Large intestine (tissue), 3 donors: ENCODE results near the gene MB21D2. TPM values are rescaled to one million over a fixed set of nuclear protein-coding genes. Genes with fewer than 3 reads are reported as not detected.
A peak's percentile ranks its signal among the peaks of the same experiment; 100 is the strongest.

Source experiments
- DNase-seq, 2 donors: peaks; one replicate each; pipeline versions ENCODE4 v3.0.0 to v3.0.0-alpha.2; 2013
- H3K27ac ChIP-seq: one replicate; pipeline ENCODE4 v1.5.1; 2013; ENCODE audit warnings: low read length
- H3K27me3 ChIP-seq: 2 replicates; pipeline ENCODE4 v1.6.1; 2013; ENCODE audit warnings: low read length; ENCODE audit not compliant: control insufficient read depth, insufficient read depth
- H3K36me3 ChIP-seq: 2 replicates; pipeline ENCODE4 v1.6.1; 2013; ENCODE audit warnings: low read length; ENCODE audit not compliant: control insufficient read depth, insufficient read depth
- H3K4me1 ChIP-seq: one replicate; pipeline ENCODE4 v1.6.1; 2013; ENCODE audit warnings: low read length; ENCODE audit not compliant: control insufficient read depth, insufficient read depth
- H3K4me3 ChIP-seq: one replicate; pipeline ENCODE4 v1.5.1; 2013; ENCODE audit warnings: low read length
- H3K9me3 ChIP-seq: one replicate; pipeline ENCODE4 v1.6.1; 2013; ENCODE audit warnings: mild to moderate bottlenecking, low read depth, low read length, moderate library complexity; ENCODE audit not compliant: control insufficient read depth
- WGBS: methylation state at CpG from one replicate; pipeline ENCODE4 v1.1.5; 2013; ENCODE audit warnings: low lambda C conversion rate; ENCODE audit not compliant: insufficient coverage; 5-methylcytosine and 5-hydroxymethylcytosine counted together
- polyA plus RNA-seq: library from polyadenylated mRNA; unstranded; fragments of 120-200 nt; gene quantifications from one replicate; pipeline ENCODE4 v1.2.1, GENCODE V29; 2013

MB21D2 gene
- polyA plus RNA-seq, 1 donor = 18.3 TPM

DNA sequence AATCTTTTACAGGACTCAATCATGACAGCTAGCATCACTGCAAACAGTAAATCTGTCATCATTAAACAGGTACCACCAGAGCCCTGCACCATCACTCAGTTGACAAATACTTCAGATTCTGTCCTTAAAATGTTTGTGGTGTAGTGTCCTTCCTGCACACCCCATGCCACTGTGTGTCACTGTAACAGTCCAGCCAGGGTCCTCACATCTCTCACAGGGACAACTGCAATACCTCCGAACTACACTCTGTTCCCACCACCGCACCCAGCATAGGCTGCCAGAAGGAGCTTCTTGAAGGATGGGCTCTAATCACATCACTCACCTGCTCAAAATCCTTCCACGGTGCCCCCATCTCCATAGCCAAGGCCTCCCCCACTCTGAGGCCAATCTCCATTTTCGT is 100.2 kb downstream of the MB21D2 start:
- Histone ChIP-seq H3K9me3 (no peaks in the 10 kb centered on the region), H3K4me3 (no peak overlapping the region), H3K27me3 (no peaks in the 10 kb centered on the region), H3K4me1 (peaks cover 44% of the 10 kb centered on the region), H3K36me3 (no peaks in the 10 kb centered on the region), H3K27ac (peak overlapping the region; percentile 87)
- DNase-seq = no peak
- WGBS = no CpG with 5 or more reads among the region's 4 CpGs

DNA sequence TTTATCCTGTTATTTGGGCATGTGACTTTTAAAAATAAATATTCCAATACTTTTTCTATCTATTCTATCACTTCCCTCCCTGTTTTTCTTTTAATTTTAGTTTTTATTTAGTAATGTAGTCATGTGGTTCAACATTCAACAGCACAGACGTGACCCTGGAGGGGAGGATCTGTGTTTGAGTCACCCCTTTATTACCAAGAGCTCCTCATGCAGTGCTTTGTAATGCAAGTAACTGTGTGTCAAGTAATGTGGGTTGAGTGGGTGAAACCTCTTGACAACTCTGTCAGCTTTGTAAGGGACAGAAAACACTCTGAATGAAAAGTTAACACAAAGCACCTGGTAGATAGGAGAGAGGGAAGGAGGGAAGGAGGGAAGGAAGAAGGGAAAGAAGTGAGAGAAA is 100.6 kb downstream of the MB21D2 start:
- Histone ChIP-seq H3K27me3 (no peaks in the 10 kb centered on the region), H3K36me3 (no peaks in the 10 kb centered on the region), H3K4me3 (no peak overlapping the region), H3K9me3 (no peaks in the 10 kb centered on the region), H3K4me1 (peaks cover 44% of the 10 kb centered on the region), H3K27ac (no peak overlapping the region)
- no peak for DNase-seq
- no CpG with 5 or more reads among the region's 1 CpG for WGBS

DNA sequence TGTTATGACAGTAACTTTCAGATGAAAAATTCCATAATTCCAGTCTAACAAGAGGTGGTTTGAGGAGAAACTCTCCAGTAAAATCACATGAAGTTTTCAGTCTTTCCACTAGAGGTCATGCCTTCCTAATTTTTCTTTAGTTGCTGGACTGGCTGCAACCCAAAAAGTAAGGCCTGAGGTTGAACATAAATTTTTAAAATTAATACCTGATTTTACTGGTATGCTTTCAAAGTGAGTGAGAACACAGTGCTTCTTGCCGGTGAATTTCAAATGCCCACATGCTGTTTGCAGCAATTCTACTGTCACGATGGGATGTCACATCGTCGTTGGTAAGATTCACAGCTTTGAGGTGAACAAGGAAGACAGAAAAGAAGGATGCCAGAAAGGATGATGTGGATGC is 101.3 kb downstream of the MB21D2 start:
- Histone ChIP-seq H3K27me3 (no peaks in the 10 kb centered on the region), H3K9me3 (no peaks in the 10 kb centered on the region), H3K36me3 (no peaks in the 10 kb centered on the region), H3K27ac (no peak overlapping the region), H3K4me3 (no peak overlapping the region), H3K4me1 (peaks cover 39% of the 10 kb centered on the region)
- DNase-seq = peak; percentile 30 to 41
- 85% methylated on average over 4 of the region's 4 CpGs for WGBS

DNA sequence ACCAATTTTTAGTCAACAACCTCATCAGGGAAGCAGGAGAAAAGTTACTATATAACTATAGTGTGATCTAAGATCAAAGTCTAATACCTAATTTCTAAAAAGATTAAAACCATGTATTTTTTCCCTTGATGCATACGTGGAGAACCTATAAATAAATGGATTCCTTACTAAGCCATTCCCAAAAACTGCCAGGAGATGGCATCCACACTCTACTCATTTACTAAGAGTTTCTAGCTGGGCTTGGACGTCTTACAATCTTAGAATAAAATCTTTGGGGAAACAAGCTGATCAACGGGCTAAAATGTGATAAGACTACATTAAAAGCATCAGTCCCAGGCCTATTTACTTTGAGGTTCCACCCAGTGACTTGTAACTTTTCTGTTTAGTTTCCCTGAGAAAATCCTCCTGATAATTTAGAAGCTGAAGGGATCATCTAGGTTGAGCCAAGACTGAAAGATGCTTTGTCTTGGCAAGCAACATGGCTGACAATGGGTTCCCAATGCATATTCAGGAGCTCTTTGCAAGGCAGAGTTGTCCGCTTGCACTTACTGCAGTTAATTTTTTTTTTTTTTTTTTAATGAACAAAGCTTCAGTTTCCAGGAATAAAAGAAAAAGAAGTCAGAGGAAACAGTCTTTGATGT is 104.8 kb downstream of the MB21D2 start:
- 10% methylated on average over 2 of the region's 4 CpGs for WGBS
- Histone ChIP-seq H3K27ac (no peak overlapping the region), H3K9me3 (no peaks in the 10 kb centered on the region), H3K36me3 (no peaks in the 10 kb centered on the region), H3K4me3 (no peak overlapping the region), H3K27me3 (no peaks in the 10 kb centered on the region), H3K4me1 (peaks cover 10% of the 10 kb centered on the region)
- peak; percentile 31 to 45 for DNase-seq

DNA sequence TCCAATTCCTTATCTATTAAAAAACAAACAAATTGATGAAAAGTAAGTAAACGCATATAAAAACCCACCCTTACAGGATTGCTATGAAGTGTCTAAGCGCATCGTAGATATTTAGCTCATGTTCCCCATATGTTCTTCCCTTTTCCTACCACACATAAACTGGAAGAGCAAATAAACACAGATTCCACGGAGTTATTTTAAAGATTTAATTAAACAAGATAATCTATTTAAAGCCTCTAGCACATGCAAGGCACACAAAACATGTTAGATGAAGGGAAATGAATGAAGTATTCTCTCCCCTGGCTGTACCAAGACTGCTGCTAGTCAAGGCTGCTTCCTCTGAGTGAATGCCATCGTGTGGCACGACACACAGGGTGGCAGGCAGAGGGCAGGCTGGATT is 111.9 kb downstream of the MB21D2 start:
- no peak for DNase-seq
- H3K36me3 ChIP-seq = no peaks in the 10 kb centered on the region
- H3K9me3 ChIP-seq = no peaks in the 10 kb centered on the region
- WGBS = 70% methylated on average over 2 of the region's 6 CpGs
- no peaks in the 10 kb centered on the region for H3K4me1 ChIP-seq
- H3K27me3 ChIP-seq = no peaks in the 10 kb centered on the region
- no peak overlapping the region for H3K27ac ChIP-seq
- H3K4me3 ChIP-seq = no peak overlapping the region

DNA sequence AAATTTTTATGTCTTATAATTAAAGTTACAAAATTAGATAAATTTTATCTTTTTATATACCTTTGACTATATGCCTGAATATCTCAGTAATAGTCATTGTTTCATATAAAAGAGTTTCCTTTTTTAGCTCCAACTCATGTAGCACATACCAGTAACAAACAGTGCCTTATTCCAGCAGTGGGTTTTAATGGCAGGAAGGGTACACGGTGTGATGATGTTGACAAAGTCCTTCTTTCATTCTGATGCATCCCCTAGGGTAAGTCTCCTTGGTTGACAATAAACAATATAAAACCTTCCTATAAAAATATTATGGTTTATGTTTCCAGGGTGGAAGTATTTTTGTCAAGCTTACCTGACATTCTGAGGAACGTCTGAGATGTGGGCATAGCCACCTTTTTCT is 113.2 kb downstream of the MB21D2 start:
- no peaks in the 10 kb centered on the region for H3K27me3 ChIP-seq

DNA sequence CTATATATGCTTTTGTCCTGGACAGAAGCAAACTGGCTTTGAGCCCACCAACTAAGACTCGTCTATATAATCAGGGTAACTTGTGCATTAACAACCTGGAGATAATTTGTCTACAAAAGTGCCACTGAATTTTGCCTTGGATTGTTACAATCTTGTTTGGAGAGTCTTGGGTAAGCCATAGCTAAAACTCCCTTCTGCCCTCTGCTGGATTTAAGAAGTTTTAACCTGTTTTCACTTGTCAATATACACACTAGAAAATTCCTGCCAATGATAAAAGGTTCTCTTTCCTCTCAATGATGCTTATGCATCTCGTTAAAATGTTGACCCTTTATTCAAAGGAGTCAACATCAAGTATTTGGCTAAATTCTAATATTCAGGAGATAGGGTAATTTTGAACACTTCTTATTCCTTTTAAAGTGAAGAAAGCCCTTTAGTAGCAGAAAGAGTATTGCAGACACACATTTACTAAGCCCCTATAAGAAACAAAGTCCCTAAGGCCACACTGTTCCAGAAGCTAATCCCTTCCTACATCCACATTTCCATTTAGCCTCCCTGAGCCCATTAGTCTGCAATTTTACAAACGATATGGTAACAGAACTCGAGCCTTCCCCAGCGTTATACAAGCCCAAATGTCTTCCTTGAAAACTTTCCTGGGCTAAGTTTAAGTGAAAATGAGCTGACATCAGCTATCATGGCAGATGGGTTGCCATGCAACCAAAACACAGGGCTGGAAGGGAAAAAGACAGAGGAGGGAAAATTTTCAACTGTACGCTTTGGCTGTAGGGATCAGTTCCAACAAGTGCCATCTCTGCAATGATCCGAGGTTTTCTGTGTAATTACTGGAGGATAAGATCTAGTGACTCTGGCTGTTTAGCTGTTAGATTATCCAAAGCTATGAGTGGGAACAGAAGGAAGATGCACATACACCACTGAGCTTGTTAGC is 114.4 kb downstream of the MB21D2 start:
- Histone ChIP-seq H3K27me3 (no peaks in the 10 kb centered on the region), H3K36me3 (peaks cover 13% of the 10 kb centered on the region), H3K9me3 (no peaks in the 10 kb centered on the region), H3K27ac (no peak overlapping the region), H3K4me1 (no peaks in the 10 kb centered on the region), H3K4me3 (no peak overlapping the region)
- WGBS = 70% methylated on average over 2 of the region's 7 CpGs
- DNase-seq = no peak

More for the DNA sequence above, 113.2 kb downstream of the MB21D2 start:
- H3K9me3 ChIP-seq = no peaks in the 10 kb centered on the region
- WGBS = no CpG with 5 or more reads among the region's 2 CpGs
- peaks cover under 1% of the 10 kb centered on the region for H3K36me3 ChIP-seq
- no peaks in the 10 kb centered on the region for H3K4me1 ChIP-seq
- H3K27ac ChIP-seq = no peak overlapping the region
- no peak overlapping the region for H3K4me3 ChIP-seq
- no peak for DNase-seq

DNA sequence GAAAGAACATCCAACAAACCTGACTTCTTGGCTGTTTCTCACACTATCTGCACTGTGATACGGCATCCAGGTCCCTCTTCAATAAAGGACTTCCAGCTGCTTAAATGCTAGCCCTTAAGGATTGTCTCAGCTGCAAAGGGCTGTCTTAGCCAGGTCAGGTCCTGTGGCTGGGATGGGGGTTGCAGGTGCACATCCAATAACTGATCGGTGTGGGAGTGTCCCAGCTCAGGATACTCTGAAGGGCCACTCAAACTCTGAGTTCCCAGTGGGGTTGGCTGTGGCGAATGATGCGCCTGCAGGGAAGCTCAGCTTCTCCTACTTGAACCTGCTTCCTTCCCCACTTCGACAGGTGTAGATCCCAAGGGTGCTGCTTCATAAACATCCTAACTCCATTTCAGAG is 115.7 kb downstream of the MB21D2 start:
- no CpG with 5 or more reads among the region's 5 CpGs for WGBS
- no peaks in the 10 kb centered on the region for H3K4me1 ChIP-seq
- no peak overlapping the region for H3K4me3 ChIP-seq
- H3K27ac ChIP-seq = no peak overlapping the region
- no peak for DNase-seq
- H3K36me3 ChIP-seq = peaks cover 13% of the 10 kb centered on the region
- H3K27me3 ChIP-seq = no peaks in the 10 kb centered on the region
- no peaks in the 10 kb centered on the region for H3K9me3 ChIP-seq

DNA sequence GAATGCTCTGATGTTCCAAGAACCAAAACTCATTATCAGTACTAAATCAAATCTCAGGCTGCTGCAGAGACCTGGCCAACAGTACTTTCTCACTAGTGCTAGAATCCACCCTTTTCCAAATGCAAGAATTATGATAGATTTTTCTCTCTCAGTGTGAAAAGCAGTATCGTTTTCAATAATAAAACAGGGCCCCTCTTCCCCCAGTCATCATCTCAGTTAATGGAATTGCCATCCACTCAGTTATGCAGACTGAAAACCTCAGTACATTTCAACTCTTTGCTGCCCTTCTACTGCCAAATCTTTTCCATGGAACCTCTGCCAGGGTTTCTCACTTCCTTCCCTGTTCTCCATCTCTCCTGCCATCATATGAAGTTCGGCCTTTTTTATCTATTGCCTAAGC is 117.9 kb downstream of the MB21D2 start:
- DNase-seq = no peak
- H3K4me1 ChIP-seq = no peaks in the 10 kb centered on the region
- no peaks in the 10 kb centered on the region for H3K9me3 ChIP-seq
- no peak overlapping the region for H3K4me3 ChIP-seq
- no peaks in the 10 kb centered on the region for H3K27me3 ChIP-seq
- WGBS = 100% methylated on average over 1 of the region's 2 CpGs
- peaks cover 16% of the 10 kb centered on the region for H3K36me3 ChIP-seq
- no peak overlapping the region for H3K27ac ChIP-seq

DNA sequence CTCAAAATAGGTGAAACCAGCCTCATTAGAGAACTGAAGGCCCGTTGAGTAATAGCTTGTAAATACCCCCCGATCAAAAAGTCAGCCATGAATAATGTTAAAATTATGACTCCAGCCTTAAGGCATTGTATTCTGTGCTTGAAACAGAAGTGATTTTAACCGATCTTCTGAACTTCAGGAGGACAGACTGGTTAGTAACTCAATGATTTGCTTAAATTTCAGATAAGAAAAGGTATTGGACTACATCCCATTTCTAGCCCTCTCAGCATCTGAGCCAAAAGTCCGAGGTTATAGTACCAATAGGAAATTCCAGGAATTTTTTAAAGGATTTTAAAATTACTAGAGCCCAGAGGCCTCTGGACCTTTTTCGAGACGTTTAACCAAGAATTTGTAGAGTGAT is 122.6 kb downstream of the MB21D2 start:
- WGBS = 100% methylated on average over 3 of the region's 6 CpGs
- no peaks in the 10 kb centered on the region for H3K27me3 ChIP-seq
- peaks cover 16% of the 10 kb centered on the region for H3K36me3 ChIP-seq

More for the DNA sequence above, 122.6 kb downstream of the MB21D2 start:
- no peak overlapping the region for H3K4me3 ChIP-seq
- DNase-seq = no peak
- no peak overlapping the region for H3K27ac ChIP-seq
- no peaks in the 10 kb centered on the region for H3K4me1 ChIP-seq
- H3K9me3 ChIP-seq = no peaks in the 10 kb centered on the region
